Measurements from ENCODE around the gene ATP5PO. TPM values are rescaled to one million over a fixed set of nuclear protein-coding genes. Genes with fewer than 3 reads are reported as not detected.

ATP5PO gene
- total RNA-seq, 2 experiments from 2014 or later, result 234 to 241 TPM

DNA sequence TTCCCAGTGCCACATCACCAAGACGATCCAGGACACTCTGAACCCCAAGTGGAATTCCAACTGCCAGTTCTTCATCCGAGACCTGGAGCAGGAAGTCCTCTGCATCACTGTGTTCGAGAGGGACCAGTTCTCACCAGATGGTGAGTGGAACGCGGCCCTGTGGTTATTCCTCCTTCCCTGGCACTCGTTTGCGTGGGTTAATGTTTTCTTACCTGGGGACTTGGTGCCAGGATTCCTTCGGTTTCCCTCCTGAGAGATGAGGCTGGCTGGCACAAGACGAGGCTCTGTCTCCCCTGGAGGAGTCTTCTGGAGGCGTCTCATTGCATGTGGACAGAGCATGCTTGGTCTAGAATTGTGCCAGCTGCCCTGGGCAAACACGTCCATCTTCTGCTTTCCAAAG is 29.3 kb downstream of the ATP5PO start:
- Mint-ChIP-seq H3K36me3 (ENCODE audit: low read depth) (no peaks in the 10 kb centered on the region), H3K4me1 (ENCODE audit: low read depth) (no peaks in the 10 kb centered on the region), H3K9me3 (no peaks in the 10 kb centered on the region), H3K27me3 (no peaks in the 10 kb centered on the region), H3K27ac (no peak overlapping the region), H3K4me3 (no peak overlapping the region)
- intact Hi-C loops (cut with micrococcal nuclease), result no loop called here
- CTCF ChIA-PET, result interaction anchor here (1.3 kb wide), 1 partner anchor 15 kb away, joined by 3 read pairs; no protein-coding TSS in a partner anchor
- no peak for ATAC-seq
- DNase-seq, result no peak
- TF ChIP-seq, protein P1, sequence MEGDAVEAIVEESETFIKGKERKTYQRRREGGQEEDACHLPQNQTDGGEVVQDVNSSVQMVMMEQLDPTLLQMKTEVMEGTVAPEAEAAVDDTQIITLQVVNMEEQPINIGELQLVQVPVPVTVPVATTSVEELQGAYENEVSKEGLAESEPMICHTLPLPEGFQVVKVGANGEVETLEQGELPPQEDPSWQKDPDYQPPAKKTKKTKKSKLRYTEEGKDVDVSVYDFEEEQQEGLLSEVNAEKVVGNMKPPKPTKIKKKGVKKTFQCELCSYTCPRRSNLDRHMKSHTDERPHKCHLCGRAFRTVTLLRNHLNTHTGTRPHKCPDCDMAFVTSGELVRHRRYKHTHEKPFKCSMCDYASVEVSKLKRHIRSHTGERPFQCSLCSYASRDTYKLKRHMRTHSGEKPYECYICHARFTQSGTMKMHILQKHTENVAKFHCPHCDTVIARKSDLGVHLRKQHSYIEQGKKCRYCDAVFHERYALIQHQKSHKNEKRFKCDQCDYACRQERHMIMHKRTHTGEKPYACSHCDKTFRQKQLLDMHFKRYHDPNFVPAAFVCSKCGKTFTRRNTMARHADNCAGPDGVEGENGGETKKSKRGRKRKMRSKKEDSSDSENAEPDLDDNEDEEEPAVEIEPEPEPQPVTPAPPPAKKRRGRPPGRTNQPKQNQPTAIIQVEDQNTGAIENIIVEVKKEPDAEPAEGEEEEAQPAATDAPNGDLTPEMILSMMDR (IDR thresholded peaks at IDR 0.05), result no peak
- POLR2A ChIA-PET, result no interaction called here

DNA sequence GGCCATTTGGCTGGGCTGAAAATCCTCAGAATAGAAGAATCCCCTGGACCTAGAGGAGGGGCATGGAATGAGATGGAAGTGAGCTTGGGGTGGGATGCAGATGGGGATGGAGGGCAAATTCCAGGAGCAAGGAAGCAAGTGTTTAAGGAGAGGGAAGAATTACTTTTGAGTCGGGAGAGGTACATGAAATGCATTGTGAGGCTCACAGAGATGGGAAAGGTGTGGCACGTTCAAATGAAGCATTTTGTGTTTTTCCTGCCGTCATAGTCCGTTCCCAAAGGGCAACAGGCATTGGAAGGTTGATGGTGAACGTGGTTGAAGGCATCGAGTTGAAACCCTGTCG is 30.5 kb downstream of the ATP5PO start:
- TF ChIP-seq, protein P1 (IDR thresholded peaks at IDR 0.05), result no peak
- Mint-ChIP-seq H3K4me1 (ENCODE audit: low read depth) (no peaks in the 10 kb centered on the region), H3K36me3 (ENCODE audit: low read depth) (no peaks in the 10 kb centered on the region), H3K27me3 (no peaks in the 10 kb centered on the region), H3K4me3 (no peak overlapping the region), H3K9me3 (no peaks in the 10 kb centered on the region), H3K27ac (no peak overlapping the region)
- intact Hi-C loops (cut with micrococcal nuclease), result no loop called here
- ChIA-PET POLR2A (no interaction called here), CTCF (no interaction called here)
- DNase-seq (no peak), ATAC-seq (no peak)

DNA sequence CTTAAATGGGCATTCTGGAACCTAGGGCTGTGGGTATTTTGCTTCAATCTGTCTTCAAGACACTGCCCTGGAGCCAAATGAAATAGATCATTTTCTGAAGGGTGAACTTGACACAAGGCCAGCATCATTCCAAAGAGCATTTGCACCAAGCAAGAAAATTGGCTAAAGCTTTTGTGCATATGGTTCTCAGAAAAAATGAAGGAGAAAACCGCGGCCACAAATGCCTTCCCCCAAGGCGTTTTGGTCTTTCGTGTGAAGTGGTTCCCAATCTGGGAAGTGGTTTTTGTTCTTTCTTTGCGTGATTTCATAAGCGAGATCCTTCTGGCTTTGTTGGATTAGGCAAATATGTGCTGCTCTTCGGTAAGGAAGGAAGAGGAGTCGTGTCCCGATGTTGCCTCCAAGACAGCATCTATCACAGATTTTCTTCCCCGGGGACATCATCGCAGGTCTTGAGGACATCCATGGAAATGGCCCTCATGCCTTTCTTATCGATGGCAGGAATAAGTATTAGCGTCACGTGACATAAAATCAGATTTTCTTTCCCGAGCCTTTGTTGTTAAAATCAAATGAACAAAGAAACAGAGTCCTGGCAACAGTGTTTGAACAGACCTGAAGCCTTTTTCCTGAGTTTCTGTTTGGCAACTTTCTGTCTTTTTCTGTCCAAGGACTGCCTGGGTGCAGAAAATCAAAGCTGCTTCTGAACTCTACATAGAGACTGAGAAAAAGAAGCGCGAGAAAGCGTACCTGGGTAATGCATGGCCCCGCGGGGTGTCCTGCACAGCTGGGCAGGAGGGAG is 31.0 kb downstream of the ATP5PO start:
- CTCF ChIA-PET, result no interaction called here
- H3K27me3 Mint-ChIP-seq, result no peaks in the 10 kb centered on the region
- POLR2A ChIA-PET, result no interaction called here

DNA sequence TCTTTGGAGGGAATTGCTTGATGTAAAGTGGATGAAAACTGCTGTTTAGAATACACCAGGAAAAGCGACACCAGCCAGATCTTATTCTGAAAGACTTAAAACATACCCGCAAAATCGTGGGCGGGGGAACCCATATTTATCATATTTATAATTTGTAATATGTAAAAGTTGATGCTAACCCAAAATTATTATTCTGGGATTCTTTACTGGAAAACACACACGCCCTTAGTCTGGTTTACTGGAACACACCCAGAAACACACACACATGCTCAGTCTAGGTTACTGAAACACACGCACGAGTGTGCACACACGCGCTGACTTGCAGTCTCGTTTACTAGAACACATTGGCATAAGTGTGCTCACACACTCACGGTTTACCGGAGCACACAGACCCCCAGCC is 32.5 kb downstream of the ATP5PO start:
- H3K27ac Mint-ChIP-seq, result no peak overlapping the region
- DNase-seq (no peak), ATAC-seq (no peak)
- H3K36me3 Mint-ChIP-seq (ENCODE audit: low read depth), result no peaks in the 10 kb centered on the region
- TF ChIP-seq, protein P1 (IDR thresholded peaks at IDR 0.05), result no peak
- no peak overlapping the region for H3K4me3 Mint-ChIP-seq
- POLR2A ChIA-PET, result no interaction called here
- H3K9me3 Mint-ChIP-seq, result no peaks in the 10 kb centered on the region
- intact Hi-C loops (cut with micrococcal nuclease), result no loop called here
- no peaks in the 10 kb centered on the region for H3K27me3 Mint-ChIP-seq
- CTCF ChIA-PET, result no interaction called here
- H3K4me1 Mint-ChIP-seq (ENCODE audit: low read depth), result no peaks in the 10 kb centered on the region

More for the DNA sequence above, 31.0 kb downstream of the ATP5PO start:
- ATAC-seq (no peak), DNase-seq (no peak)
- Mint-ChIP-seq H3K27ac (no peak overlapping the region), H3K36me3 (ENCODE audit: low read depth) (no peaks in the 10 kb centered on the region), H3K9me3 (no peaks in the 10 kb centered on the region), H3K4me3 (no peak overlapping the region), H3K4me1 (ENCODE audit: low read depth) (no peaks in the 10 kb centered on the region)
- TF ChIP-seq, protein P1 (IDR thresholded peaks at IDR 0.05), result no peak
- intact Hi-C loops (cut with micrococcal nuclease), result no loop called here

DNA sequence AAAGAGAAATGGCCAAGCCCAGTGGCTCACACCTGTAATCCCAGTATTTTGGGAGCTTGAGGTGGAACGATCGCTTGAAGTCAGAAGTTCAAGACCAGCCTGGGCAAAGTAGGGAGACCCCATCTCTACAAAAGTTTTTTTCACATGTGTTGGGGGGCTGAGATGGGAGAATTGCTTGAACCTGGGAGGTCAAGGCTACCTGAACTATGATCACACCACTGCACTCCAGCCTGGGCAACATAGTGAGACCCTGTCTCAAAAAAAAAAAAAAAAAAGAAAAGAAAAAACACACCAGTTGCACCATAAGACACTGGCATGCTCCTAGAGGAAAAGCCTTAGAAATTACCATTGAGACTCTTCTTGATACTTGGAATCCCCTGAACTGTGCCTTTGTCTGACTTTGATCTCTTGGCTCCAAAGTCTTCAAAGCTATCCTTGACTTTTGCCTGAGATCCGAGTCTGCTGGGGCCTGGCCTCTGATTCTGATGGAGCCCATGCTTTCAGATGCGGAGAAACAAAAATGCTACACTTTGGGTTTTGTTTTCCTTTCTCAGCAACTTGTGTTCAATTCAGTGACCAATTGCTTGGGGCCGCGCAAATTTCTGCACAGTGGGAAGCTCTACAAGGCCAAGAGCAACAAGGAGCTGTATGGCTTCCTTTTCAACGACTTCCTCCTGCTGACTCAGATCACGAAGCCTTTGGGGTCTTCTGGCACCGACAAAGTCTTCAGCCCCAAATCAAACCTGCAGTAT is 33.7 kb downstream of the ATP5PO start:
- Mint-ChIP-seq H3K4me1 (ENCODE audit: low read depth) (no peaks in the 10 kb centered on the region), H3K27me3 (no peaks in the 10 kb centered on the region), H3K36me3 (ENCODE audit: low read depth) (no peaks in the 10 kb centered on the region), H3K4me3 (no peak overlapping the region), H3K27ac (no peak overlapping the region), H3K9me3 (no peaks in the 10 kb centered on the region)
- ATAC-seq, result no peak
- TF ChIP-seq, protein P1 (IDR thresholded peaks at IDR 0.05), result no peak
- DNase-seq, result no peak
- intact Hi-C loops (cut with micrococcal nuclease), result no loop called here
- POLR2A ChIA-PET, result no interaction called here
- CTCF ChIA-PET, result no interaction called here
